HG03460 (cell line): ENCODE data around the gene RPL12.

ENCODE experiments used
- ATAC-seq: cut with Tn5 transposase; IDR thresholded peaks from one replicate; pipeline ENCODE4 v1.9.1; 2021; ENCODE audit not compliant: unreplicated experiment

Gene RPL12

DNA sequence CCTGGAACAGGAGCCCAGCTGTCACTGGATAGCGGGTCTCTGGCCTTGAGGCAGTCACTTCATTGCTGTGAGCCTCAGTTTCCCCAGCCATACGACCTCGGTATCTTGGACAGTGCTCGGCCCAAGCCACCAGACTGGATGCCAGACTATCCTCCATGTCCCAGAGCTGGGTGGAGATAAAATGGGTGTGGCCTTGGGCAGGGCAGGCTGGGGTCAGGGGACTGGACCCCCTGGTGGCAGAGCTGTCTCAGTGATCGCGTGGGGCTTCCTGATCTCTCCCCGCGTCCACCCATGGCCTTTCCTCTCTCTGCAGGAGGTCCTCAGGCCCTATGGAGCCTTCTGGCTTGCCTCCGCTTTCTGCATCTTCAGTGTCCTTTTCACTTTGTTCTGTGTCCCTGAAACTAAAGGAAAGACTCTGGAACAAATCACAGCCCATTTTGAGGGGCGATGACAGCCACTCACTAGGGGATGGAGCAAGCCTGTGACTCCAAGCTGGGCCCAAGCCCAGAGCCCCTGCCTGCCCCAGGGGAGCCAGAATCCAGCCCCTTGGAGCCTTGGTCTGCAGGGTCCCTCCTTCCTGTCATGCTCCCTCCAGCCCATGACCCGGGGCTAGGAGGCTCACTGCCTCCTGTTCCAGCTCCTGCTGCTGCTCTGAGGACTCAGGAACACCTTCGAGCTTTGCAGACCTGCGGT lies 44.3 kb downstream of the RPL12 start:
- ATAC-seq: no peak

DNA sequence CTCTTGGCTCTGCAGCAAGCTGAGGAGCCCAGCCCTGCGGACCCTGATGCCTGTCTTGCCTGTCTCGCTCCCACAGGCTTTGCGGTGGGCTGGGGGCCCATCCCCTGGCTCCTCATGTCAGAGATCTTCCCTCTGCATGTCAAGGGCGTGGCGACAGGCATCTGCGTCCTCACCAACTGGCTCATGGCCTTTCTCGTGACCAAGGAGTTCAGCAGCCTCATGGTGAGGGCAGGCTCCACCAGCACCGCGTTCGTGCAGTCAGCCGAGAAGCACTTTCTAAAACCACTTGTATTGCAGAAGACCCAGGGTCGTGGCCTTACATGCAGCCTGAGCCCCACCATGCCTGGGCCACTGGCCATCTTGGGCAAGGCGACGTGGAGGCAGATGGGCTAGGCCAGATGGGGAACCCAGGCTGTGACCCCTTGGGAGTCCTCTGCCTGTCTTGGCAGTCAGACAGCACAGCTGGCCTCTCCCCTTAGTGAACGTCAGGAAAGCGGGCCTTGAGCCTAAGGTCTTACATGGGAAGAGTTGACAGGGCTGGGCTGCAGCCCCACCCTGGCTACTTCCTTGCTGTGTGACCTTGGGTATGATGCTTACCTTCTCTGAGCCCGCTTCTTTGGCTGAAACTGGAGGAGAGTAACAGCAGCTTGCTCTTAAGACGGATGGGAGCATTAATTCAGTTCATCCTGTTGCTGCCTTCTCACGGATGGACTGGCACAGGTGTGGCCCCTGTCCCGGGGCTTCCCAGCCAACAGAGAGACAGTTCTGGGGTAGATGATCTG lies 45.7 kb downstream of the RPL12 start:
- no peak for ATAC-seq

DNA sequence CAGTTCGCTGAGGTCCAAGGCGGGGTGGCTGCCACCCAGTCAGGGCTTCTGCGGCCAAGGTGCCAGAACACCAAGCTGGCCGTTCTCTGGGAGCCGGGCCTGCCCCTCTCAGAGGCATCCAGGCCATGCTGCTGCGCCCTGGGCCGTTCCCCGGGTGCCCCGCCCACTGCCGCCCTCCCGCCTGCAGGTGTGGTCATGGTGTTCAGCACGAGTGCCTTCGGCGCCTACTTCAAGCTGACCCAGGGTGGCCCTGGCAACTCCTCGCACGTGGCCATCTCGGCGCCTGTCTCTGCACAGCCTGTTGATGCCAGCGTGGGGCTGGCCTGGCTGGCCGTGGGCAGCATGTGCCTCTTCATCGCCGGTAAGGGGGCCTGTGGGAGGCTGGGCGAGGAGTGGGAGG lies 46.6 kb downstream of the RPL12 start:
- no peak for ATAC-seq

DNA sequence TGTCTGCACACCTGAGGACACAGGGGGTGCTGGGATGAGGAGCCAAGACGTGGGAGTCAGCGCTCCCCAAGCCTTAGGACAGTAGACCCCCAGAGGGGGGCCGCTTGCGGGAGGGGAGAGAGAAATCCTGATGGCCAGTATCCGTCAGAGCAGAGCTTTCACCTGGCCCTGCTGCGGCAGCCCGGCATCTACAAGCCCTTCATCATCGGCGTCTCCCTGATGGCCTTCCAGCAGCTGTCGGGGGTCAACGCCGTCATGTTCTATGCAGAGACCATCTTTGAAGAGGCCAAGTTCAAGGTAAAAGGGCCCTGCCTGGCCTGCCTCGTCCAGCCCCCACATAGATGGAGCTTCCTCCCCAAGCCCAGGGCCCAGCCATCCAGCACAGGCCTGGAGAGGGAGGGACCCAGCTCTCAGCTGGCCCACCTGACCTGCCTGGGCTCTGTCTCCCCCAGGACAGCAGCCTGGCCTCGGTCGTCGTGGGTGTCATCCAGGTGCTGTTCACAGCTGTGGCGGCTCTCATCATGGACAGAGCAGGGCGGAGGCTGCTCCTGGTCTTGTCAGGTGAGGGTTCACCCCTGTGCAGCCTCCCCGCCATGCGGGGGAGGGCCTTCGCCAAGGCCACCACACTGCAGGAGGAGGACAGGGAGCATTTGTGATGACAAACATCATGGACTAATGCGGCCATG lies 47.6 kb downstream of the RPL12 start:
- ATAC-seq: no peak

DNA sequence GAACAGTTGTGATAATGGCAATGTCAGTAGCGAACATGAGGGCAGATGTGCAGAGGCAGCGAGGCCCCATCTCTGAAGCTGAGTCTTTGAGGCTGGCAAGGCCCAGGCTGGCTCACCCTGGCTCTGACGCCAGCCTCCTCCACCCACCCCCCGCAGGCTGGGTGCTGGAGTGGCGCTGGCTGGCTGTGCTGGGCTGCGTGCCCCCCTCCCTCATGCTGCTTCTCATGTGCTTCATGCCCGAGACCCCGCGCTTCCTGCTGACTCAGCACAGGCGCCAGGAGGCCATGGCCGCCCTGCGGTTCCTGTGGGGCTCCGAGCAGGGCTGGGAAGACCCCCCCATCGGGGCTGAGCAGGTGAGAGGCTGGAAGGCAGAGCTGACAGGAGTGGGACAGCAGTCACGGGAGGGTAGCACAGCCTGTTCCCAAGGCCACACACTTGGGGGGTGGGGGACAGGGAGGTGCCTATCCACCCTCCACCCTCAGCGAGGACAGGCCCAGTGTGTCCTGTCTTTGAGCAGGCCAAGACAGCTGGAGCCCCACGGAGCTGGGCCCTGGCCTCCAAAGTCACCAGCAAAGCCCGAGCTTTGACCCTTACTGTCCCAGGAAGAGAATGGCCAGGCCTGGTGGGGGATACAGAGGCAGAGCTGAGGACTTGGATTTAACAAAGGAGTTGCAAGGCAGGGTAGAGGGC lies 48.7 kb downstream of the RPL12 start:
- no peak for ATAC-seq

DNA sequence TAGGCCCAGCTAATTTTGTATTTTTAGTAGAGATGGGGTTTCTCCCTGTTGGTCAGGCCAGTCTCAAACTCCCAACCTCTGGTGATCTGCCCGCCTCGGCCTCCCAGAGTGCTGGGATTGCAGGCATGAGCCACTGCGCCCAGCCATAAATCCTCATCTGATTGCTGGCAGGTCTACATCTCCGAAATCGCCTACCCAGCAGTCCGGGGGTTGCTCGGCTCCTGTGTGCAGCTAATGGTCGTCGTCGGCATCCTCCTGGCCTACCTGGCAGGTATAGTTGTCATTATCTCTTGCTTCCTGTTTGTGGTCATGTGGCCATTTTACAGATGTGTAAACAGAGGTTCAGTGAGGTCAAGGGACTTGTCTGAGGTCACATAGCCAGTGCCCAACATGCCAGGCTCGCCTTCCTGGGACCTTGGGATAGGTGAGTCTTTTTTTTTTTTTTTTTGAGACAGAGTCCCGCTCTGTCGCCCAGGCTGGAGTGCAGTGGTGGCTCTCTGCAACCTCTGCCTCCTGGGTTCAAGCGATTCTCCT lies 51.4 kb downstream of the RPL12 start:
- ATAC-seq: no peak

DNA sequence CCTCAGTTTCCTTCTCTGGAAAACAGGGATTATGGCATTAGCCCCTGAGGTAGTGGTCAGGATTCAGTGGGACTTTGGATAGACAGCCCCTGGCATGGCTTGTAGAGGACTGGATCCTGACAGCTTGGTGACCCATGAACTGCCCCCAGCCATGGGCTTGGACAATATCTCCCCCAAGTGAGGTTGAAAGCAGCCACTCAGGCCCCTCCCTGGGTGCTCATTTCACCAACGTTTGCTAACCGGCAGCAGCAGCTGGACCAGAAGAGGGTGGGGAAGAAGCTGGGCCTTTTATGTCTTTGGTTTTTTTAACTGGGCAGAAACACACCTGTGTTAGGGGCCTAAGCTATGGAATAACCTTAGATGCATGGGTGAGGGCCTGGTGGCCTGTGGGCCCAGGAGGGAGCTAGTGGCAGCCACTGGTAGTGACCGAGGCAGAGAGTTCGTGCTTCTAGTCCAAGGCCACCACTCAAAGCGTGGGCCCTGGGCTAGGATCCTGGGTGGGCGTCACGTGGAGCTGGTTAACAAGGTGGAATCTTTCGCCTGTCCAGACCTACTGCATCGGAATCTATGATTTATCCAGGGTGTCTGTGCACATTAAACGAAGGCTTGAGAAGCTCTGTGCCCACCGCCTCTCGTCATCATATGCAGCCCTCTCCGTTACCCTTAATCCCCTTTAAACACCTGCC lies 52.3 kb downstream of the RPL12 start:
- ATAC-seq: no peak

DNA sequence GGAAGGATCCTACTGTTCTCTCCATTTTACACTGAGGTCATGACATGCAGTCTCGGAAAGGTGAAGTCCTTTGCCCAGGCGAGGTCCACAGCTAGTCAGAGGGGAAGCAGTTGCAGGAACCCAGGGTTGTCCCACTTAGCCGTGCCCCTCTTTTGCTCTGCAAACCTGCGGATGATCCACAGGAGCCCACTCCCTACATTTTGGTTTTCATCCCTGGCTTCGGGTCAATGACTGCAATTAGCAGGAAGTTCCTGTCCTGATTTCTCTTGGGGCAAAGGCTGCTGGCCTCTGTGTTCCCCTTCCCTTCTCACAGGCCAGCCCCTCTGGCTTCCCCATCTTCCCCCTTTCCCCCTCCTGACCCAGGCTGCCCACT lies 52.9 kb downstream of the RPL12 start:
- no peak for ATAC-seq
